ENCODE measurements around the gene AGBL4. TPM values are rescaled to one million over a fixed set of nuclear protein-coding genes. Genes with fewer than 3 reads are reported as not detected.

The AGBL4 gene
- total RNA-seq, 3 donors from 2014 or later: 0.46 to 0.57 TPM; not detected in 1

DNA sequence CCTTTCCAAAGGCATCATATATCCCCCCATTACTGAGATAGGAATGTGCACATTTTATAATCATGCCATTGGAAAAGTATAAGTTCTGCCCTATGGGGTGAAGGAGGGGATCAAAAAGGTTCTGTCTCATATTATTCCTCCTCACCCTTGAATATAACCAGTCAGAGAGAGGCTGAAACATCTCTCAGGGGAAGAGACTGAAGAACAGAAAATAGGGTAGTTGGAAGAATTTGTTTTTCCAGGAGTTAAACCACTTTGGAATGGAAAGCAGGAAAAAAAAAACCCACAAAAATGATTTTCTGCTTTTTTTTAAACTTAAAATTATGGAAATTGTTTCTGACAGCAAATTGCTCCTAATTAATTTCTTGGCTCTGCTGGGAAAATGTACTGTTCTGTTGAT lies 1194.3 kb downstream of the AGBL4 start:
- Histone ChIP-seq H3K36me3 (ENCODE audit: low read depth) (no peaks in the 10 kb centered on the region), H3K4me1 (ENCODE audit: low read depth) (no peaks in the 10 kb centered on the region), H3K9me3 (no peaks in the 10 kb centered on the region), H3K4me3 (no peak overlapping the region)
- ATAC-seq (no peak), DNase-seq (no peak)
- no peak for TF ChIP-seq CTCF (IDR thresholded peaks at IDR 0.05)
- intact Hi-C loops (cut with DNase I, micrococcal nuclease): no loop called here

DNA sequence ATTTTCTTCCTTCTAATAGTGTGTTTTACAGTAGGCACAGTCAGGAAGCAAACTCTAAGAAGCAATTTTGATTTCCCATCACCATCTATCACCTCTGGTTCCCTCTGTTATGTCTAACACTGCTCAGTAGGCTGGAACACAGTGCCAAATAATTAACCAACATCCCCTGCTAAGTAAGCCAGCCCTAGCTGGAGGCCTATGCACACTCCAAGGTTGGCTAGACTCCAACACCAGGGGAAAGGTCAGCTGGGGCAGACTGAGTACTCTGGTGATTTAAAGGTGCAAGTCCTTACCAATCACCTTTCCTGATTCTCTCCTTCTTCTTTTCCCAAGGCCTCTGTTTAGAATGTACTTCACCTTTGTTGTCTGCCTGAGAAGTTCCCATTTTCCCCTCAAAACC lies 1200.6 kb downstream of the AGBL4 start:
- Histone ChIP-seq H3K9me3 (no peaks in the 10 kb centered on the region), H3K36me3 (ENCODE audit: low read depth) (no peaks in the 10 kb centered on the region), H3K4me3 (no peak overlapping the region), H3K4me1 (ENCODE audit: low read depth) (no peaks in the 10 kb centered on the region)
- peak in 2 of 3 donors; percentile 19 to 40 for DNase-seq
- peak; percentile 48 for ATAC-seq
- intact Hi-C loops (cut with DNase I, micrococcal nuclease): no loop called here
- no peak for TF ChIP-seq CTCF (IDR thresholded peaks at IDR 0.05)

- H3K4me3 ChIP-seq: no peak overlapping the region
- H3K4me1 ChIP-seq (ENCODE audit: low read depth): no peaks in the 10 kb centered on the region
- no peak for TF ChIP-seq CTCF (IDR thresholded peaks at IDR 0.05)
- DNase-seq (no peak), ATAC-seq (no peak)
- no peaks in the 10 kb centered on the region for H3K36me3 ChIP-seq (ENCODE audit: low read depth)
- intact Hi-C loops (cut with DNase I, micrococcal nuclease): no loop called here
- no peaks in the 10 kb centered on the region for H3K9me3 ChIP-seq
These were observed 1203.3 kb downstream of the AGBL4 start for GRCh38 chr1:48820491-48820890.

DNA sequence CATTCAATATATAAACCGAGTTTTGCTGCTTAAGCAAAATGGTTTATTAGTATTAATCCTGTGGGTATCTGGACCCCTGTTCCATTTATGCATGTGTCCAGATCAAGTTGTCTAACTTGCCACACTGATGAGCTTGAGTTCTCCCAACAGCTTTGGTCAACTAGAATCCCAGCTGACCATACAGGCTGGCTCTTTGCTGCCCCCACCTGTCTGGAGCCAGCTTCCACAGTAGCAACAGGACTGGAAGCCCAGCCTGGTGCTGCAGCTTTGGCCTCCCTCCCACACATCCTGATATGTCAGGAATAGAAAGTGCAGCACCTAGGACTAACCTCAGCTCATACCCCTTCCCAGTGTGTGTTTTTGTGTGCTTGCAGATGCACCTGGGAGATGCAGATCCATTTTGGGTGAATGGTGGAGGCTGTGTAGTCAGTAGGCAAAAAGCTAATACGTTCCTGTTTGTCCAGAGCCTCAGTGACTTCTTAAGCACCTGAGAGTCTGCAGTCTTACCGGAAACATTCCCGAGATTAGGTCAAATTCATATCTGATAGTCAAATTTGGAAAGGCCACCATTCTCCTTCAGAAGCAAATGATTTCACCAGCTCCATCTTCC lies 1206.1 kb downstream of the AGBL4 start:
- ATAC-seq: peak; percentile 71
- no peaks in the 10 kb centered on the region for H3K36me3 ChIP-seq (ENCODE audit: low read depth)
- no peak overlapping the region for H3K4me3 ChIP-seq
- no peaks in the 10 kb centered on the region for H3K9me3 ChIP-seq
- peak; percentile 44 for TF ChIP-seq CTCF (IDR thresholded peaks at IDR 0.05)
- peak; percentile 44 to 74 (median 71) for DNase-seq
- intact Hi-C loops (cut with DNase I, micrococcal nuclease): loop anchor here in 1 of 2 donors (10.0 kb wide), 1 partner anchor 143 kb away; no protein-coding TSS in a partner anchor
- H3K4me1 ChIP-seq (ENCODE audit: low read depth): no peaks in the 10 kb centered on the region

- no peak for TF ChIP-seq CTCF (IDR thresholded peaks at IDR 0.05)
- ATAC-seq (no peak), DNase-seq (no peak)
- no peaks in the 10 kb centered on the region for H3K9me3 ChIP-seq
- intact Hi-C loops (cut with DNase I, micrococcal nuclease): loop anchor here in 1 of 2 donors (10.0 kb wide), 1 partner anchor 136 kb away; no protein-coding TSS in a partner anchor
- H3K4me1 ChIP-seq (ENCODE audit: low read depth): no peaks in the 10 kb centered on the region
- H3K4me3 ChIP-seq: no peak overlapping the region
- H3K36me3 ChIP-seq (ENCODE audit: low read depth): no peaks in the 10 kb centered on the region
These were observed 1213.0 kb downstream of the AGBL4 start for GRCh38 chr1:48810740-48811139.
